BJ (cell line): ENCODE measurements around the gene UAP1. TPM values are rescaled to one million over a fixed set of nuclear protein-coding genes. Genes with fewer than 3 reads are reported as not detected.

ENCODE experiments used
- CTCF ChIA-PET: fragments of 350-600 bp; formaldehyde crosslinking; extraction: SDS; loops from one replicate; lab custom pipeline; 2021; ENCODE audit warnings: antibody characterized with exemption, inconsistent platforms; lab: Yijun Ruan, JAX
- POLR2A ChIA-PET: fragments of 300-600 bp; sonication (Branson Sonifier 250); formaldehyde crosslinking; extraction: SDS; loops from one replicate; lab custom pipeline; 2021; ENCODE audit warnings: antibody characterized with exemption; lab: Charles Lee
- DNase-seq: peaks from one replicate; pipeline ENCODE4 v3.0.0-alpha.2; 2011; ENCODE audit warnings: low read depth
- H3K27me3 ChIP-seq: 2 replicates; pipeline ENCODE4 v1.6.0; 2011; ENCODE audit warnings: low read length; ENCODE audit not compliant: control insufficient read depth, insufficient read depth
- H3K36me3 ChIP-seq: 2 replicates; pipeline ENCODE4 v1.5.1; 2011; ENCODE audit warnings: low read length; ENCODE audit not compliant: control insufficient read depth, insufficient read depth
- H3K4me3 ChIP-seq: 2 replicates; pipeline ENCODE4 v1.5.1; 2011; ENCODE audit warnings: low read depth, mild to moderate bottlenecking, control low read depth, low read length
- CTCF ChIP-seq: IDR thresholded peaks from 2 replicates; pipeline ENCODE4 v1.5.1; 2011; ENCODE audit warnings: low read depth, mild to moderate bottlenecking, control low read depth, inconsistent platforms, low read length, moderate library complexity; ENCODE audit not compliant: insufficient read depth
- polyA plus RNA-seq: library from polyadenylated mRNA; depleted of rRNA; stranded (reverse); fragments of >200 nt; gene quantifications from 2 replicates; pipeline ENCODE4 v1.2.3, GENCODE V29; 2011; rRNA removed
- small RNA-seq: library from RNA; depleted of rRNA; stranded (forward); fragments of <200 nt; gene quantifications from one replicate; pipeline ENCODE3, GENCODE V24; 2012; ENCODE audit warnings: low replicate concordance, low read depth; ENCODE audit not compliant: insufficient read length

UAP1 gene
- polyA plus RNA-seq, 1 experiment = 33.6 TPM

GRCh38 chr1:162649583-162649982, 88.1 kb downstream of the UAP1 start:
- ChIA-PET POLR2A (no interaction called here), CTCF (no interaction called here)
- Histone ChIP-seq H3K36me3 (no peaks in the 10 kb centered on the region; the same call in 1 of the 2 replicates), H3K27me3 (no peaks in the 10 kb centered on the region), H3K4me3 (no peak overlapping the region)
- no peak for TF ChIP-seq CTCF
- no peak for DNase-seq

Small RNA genes lying within 50 kb of the gene (small RNA-seq; reads per million reads assigned to genes)
- gene UQCRBP2 = not detected

Other genes with a start within 250 kb of the UAP1 start
- gene SPATA46, start 184.9 kb upstream of the UAP1 start, polyA plus RNA-seq = not detected in 2 replicates
- 1.0 and 1.3 TPM in 2 replicates for gene C1orf226, start 180.0 kb upstream of the UAP1 start, polyA plus RNA-seq
- 0.05 TPM in 1 of 2 replicates, not detected in the other for gene SH2D1B, start 149.6 kb upstream of the UAP1 start, polyA plus RNA-seq
- gene UHMK1, start 63.9 kb upstream of the UAP1 start, polyA plus RNA-seq = 16.9 and 37.5 TPM in 2 replicates
- gene DDR2, start 70.7 kb downstream of the UAP1 start, polyA plus RNA-seq = 267 and 282 TPM in 2 replicates
- gene HSD17B7, start 229.0 kb downstream of the UAP1 start, polyA plus RNA-seq = 6.0 and 7.2 TPM in 2 replicates